ENCODE results near the gene ZIC1.

The ZIC1 gene

GRCh38 chr3:147396712-147397046, 12.5 kb upstream of the ZIC1 start:
- Mint-ChIP-seq H3K27ac (no peak overlapping the region), H3K4me3 (no peak overlapping the region), H3K36me3 (peaks cover 3% of the 10 kb centered on the region), H3K4me1 (peaks cover 2% of the 10 kb centered on the region), H3K27me3 (peaks cover 9% of the 10 kb centered on the region), H3K9me3 (peaks cover 3% of the 10 kb centered on the region)
- ATAC-seq (ENCODE audit: low read depth) (no peak), DNase-seq (ENCODE audit: low spot score in 2 of 2) (no peak)

DNA sequence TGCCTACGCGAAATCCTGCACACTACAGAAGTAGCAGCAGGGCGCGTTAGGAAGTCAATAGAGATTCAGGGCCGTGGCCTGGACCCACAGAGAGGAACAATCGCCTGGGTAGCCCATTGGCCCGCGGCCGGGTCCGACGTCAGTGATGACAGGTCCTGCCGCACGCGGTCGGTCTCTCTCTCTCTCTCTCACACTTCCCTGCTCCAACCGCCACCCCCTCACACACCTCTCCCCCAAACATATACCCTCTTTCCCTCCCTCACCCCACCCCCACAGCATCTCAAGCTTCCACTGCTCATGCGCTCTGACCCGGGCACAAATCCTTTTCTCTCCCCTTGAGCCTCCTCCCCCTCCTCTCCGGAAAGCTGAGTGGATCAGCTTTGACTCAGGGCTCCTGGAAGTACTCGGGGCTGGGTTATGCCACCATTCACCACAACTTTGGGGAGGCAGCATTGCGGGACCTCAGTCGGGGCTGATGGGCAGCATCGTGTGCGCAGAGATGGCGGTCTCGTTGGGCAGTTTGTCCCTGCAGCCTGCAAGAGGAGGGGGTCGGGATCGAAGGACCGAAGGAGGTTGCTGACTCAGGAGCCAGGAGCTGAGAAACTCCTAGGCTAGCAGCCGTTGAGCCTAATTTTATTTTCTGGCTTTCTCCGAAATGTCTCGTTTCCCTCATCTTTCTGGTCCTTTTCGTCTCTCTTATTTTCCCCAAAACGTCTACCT, 11.8 kb upstream of the ZIC1 start:
- Mint-ChIP-seq H3K36me3 (peaks cover 3% of the 10 kb centered on the region), H3K9me3 (peaks cover 3% of the 10 kb centered on the region), H3K27ac (no peak overlapping the region), H3K4me3 (no peak overlapping the region), H3K27me3 (peaks cover 12% of the 10 kb centered on the region), H3K4me1 (peaks cover 2% of the 10 kb centered on the region)
- no peak for ATAC-seq (ENCODE audit: low read depth)
- DNase-seq (ENCODE audit: low spot score in 2 of 2) = no peak

DNA sequence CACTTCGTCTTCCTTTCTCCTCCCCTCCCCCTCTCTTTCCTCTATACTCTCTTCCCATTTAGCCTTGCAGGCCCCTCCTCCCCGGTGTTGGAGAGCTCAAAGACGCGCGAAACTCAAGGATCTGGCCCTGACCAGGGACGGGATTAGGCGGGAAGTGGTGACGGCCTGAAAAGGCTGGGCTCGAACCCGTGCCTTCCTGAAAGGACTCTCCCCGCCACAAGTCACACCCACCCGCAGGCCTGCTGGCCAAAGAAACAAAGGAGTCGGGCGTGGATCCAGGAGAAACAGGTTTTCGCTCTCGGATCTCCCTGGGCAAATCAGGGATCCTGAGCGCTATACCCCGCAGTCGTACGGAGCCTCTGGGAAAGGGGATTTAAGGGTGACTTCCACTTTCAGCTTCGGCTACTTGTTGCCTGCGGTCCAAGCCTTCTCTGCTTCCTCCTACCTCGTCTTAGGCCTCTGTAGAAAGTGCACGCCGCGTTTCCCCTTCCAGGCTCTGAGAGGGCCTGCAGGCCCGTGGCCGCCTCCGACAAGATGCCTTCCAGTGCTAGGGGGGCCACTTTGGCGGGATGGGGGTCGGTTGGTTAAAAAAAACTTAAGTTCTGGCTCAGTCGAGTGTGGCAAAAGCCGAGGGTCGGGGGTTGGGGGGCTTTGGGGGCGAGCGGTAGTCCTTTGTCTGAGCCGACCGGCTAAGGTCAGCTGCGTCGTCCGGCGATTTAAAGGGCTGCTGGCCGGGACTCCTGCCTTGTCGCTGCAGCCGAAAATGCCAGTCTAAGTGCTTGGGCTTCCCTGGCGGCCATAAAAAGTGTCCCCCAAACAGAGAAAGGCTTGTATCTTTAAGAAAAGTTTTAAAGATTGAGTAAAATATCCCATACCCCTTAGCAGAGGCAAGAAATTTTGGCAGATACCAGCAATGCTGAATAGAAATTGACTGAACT, 11.0 kb upstream of the ZIC1 start:
- Mint-ChIP-seq H3K27ac (no peak overlapping the region), H3K9me3 (peaks cover 3% of the 10 kb centered on the region), H3K27me3 (peaks cover 12% of the 10 kb centered on the region), H3K4me3 (no peak overlapping the region), H3K4me1 (peaks cover 2% of the 10 kb centered on the region), H3K36me3 (peaks cover 3% of the 10 kb centered on the region)
- ATAC-seq (ENCODE audit: low read depth) = no peak
- DNase-seq (ENCODE audit: low spot score in 2 of 2) = no peak

DNA sequence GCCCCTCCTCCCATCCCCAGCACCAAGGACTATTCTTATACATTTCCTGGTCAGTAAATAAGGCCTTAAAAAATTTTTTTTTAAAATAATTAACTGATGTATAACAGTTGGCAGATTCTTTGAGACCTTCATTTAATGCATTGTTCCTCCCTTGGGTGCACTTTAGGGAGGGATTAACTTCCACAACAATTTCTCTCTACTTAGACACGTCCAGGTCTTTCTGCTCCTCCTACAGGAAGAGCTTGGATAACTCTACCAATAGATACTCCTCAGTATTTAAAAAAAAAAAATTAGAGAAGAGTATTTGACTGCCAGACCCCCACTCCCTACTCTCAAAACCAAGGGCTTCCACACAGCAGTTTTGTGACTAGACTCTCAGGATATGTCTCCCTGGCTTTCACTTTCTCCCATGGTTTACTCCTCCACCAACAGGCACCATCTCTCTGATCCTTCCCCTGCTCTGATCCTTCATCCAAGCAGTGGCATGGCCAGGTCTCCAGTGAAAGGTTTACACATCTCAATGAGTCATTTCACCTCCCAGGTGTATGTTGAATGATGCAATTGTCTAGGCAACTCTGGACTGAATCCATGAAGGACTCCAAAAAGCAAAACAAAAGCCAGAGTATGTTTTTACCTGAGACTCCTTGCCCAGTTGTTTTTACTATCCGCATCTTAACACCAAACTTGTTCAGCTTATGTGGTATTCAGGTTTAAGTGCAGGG, 10.2 kb upstream of the ZIC1 start:
- Mint-ChIP-seq H3K4me3 (no peak overlapping the region), H3K9me3 (peaks cover 3% of the 10 kb centered on the region), H3K4me1 (peaks cover 1% of the 10 kb centered on the region), H3K36me3 (peaks cover 3% of the 10 kb centered on the region), H3K27ac (no peak overlapping the region), H3K27me3 (peaks cover 13% of the 10 kb centered on the region)
- no peak for ATAC-seq (ENCODE audit: low read depth)
- DNase-seq (ENCODE audit: low spot score in 2 of 2) = no peak

- H3K36me3 Mint-ChIP-seq = peaks cover 3% of the 10 kb centered on the region
- H3K4me3 Mint-ChIP-seq = no peak overlapping the region
- no peaks in the 10 kb centered on the region for H3K4me1 Mint-ChIP-seq
- no peak overlapping the region for H3K27ac Mint-ChIP-seq
- H3K9me3 Mint-ChIP-seq = peaks cover 3% of the 10 kb centered on the region
- ATAC-seq (ENCODE audit: low read depth) (no peak), DNase-seq (ENCODE audit: low spot score in 2 of 2) (no peak)
- peaks cover 14% of the 10 kb centered on the region for H3K27me3 Mint-ChIP-seq
These were observed 9.1 kb upstream of the ZIC1 start for GRCh38 chr3:147400111-147400510.

- Mint-ChIP-seq H3K36me3 (peaks cover 3% of the 10 kb centered on the region), H3K4me1 (no peaks in the 10 kb centered on the region), H3K4me3 (no peak overlapping the region), H3K27ac (no peak overlapping the region), H3K27me3 (peaks cover 14% of the 10 kb centered on the region), H3K9me3 (peaks cover 3% of the 10 kb centered on the region)
- ATAC-seq (ENCODE audit: low read depth) (no peak), DNase-seq (ENCODE audit: low spot score in 2 of 2) (no peak)
These were observed 8.2 kb upstream of the ZIC1 start for GRCh38 chr3:147400999-147401398.

GRCh38 chr3:147401421-147401820, 7.7 kb upstream of the ZIC1 start:
- Mint-ChIP-seq H3K4me3 (no peak overlapping the region), H3K9me3 (peaks cover 3% of the 10 kb centered on the region), H3K27me3 (peaks cover 14% of the 10 kb centered on the region), H3K36me3 (peaks cover 3% of the 10 kb centered on the region), H3K4me1 (no peaks in the 10 kb centered on the region), H3K27ac (no peak overlapping the region)
- ATAC-seq (ENCODE audit: low read depth) (no peak), DNase-seq (ENCODE audit: low spot score in 2 of 2) (no peak)

DNA sequence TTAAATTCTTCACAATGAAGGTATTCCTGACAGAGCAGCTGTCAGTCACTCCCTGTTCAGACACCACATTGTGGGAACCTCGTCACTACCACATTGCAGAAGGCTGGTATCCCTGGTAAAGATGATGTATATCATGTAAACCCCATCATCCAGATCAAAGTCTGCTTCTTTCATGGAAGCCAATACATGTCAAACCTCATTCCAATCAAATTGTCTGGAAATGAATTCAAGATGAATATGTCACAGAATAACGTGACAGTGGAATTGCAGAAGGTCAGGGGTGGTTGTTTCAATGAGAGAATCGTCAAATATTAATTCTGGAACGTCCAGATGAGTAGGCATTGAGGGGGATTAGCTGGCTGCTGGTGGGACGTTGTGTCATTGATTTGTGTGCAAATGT, 7.0 kb upstream of the ZIC1 start:
- H3K4me1 Mint-ChIP-seq = no peaks in the 10 kb centered on the region
- peaks cover 3% of the 10 kb centered on the region for H3K36me3 Mint-ChIP-seq
- peaks cover 3% of the 10 kb centered on the region for H3K9me3 Mint-ChIP-seq
- H3K27ac Mint-ChIP-seq = no peak overlapping the region
- H3K27me3 Mint-ChIP-seq = peaks cover 17% of the 10 kb centered on the region
- no peak for ATAC-seq (ENCODE audit: low read depth)
- no peak for DNase-seq (ENCODE audit: low spot score in 2 of 2)
- no peak overlapping the region for H3K4me3 Mint-ChIP-seq

GRCh38 chr3:147403511-147403910, 5.7 kb upstream of the ZIC1 start:
- Mint-ChIP-seq H3K9me3 (peaks cover 2% of the 10 kb centered on the region), H3K27ac (no peak overlapping the region), H3K36me3 (peaks cover 2% of the 10 kb centered on the region), H3K4me1 (no peaks in the 10 kb centered on the region), H3K27me3 (peaks cover 18% of the 10 kb centered on the region), H3K4me3 (no peak overlapping the region)
- DNase-seq (ENCODE audit: low spot score in 2 of 2) = no peak
- ATAC-seq (ENCODE audit: low read depth) = no peak

GRCh38 chr3:147404000-147404799, 5.0 kb upstream of the ZIC1 start:
- Mint-ChIP-seq H3K9me3 (peaks cover 2% of the 10 kb centered on the region), H3K27me3 (peaks cover 18% of the 10 kb centered on the region), H3K27ac (no peak overlapping the region), H3K4me3 (no peak overlapping the region), H3K36me3 (peaks cover 4% of the 10 kb centered on the region), H3K4me1 (no peaks in the 10 kb centered on the region)
- DNase-seq (ENCODE audit: low spot score in 2 of 2) = no peak
- no peak for ATAC-seq (ENCODE audit: low read depth)

DNA sequence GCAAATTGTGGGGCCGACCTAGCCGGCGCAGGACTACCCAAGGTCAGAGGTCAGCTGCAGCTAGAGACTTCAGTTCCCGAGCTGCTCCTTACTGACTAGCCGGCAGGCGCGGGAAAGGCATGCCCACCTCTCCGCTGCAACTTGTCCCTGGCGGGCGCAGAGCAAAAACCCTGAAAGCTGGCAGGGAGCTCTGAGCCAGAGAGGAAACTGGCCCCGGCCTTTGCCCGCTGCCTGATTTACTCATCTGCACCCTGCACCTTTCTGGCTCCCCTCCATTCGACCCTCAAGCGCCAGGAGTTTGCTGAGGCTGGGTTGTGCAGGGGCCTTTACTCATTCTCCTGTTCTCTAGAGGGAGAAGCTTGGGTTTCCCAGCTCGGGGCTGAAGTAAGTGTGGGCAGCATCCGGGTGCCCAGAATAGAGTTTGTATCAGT, 4.3 kb upstream of the ZIC1 start:
- Mint-ChIP-seq H3K27ac (no peak overlapping the region), H3K4me3 (no peak overlapping the region), H3K4me1 (no peaks in the 10 kb centered on the region), H3K27me3 (peaks cover 20% of the 10 kb centered on the region), H3K36me3 (peaks cover 4% of the 10 kb centered on the region), H3K9me3 (peaks cover 2% of the 10 kb centered on the region)
- no peak for DNase-seq (ENCODE audit: low spot score in 2 of 2)
- no peak for ATAC-seq (ENCODE audit: low read depth)

DNA sequence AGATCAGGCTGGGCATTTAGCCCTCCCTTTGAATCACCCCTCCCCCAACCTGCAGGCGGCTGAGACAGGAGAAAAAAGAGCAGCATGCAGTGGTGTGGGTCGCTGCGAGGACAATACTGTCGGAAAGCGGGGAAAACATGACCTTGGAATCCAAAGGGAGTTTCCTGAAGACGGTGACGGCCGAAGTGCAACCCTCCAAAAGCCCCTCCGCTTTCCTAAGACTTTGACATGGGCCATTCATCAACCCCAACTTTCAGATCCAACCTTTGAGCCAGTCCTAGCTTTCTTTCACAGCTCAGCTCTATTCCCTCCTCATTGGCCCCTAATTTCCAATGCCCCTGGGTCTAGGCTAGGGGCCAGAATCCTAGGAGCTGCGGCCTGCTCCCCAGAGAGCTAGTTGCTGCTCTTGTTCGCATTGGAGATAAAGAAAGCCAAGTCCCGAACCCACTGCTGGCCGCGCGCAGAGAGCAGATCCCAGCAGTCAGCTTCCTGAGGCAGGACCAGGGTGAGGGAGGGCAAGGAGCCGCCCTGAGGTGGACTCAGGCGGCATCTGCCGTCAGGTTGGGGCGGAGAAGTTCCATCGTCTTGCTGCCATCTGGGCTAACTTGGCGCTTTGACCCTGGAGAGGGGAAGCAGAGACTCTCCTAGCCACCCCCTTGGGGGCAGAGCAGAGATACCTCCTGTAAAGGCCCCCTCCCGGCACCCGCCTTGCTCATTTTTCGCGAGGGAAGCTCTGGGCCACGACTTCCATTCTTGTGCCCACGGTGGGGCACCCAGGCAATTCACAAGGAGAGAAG, 3.7 kb upstream of the ZIC1 start:
- no peak for ATAC-seq (ENCODE audit: low read depth)
- H3K4me3 Mint-ChIP-seq = no peak overlapping the region
- no peak for DNase-seq (ENCODE audit: low spot score in 2 of 2)
- H3K27me3 Mint-ChIP-seq = peaks cover 20% of the 10 kb centered on the region
- H3K9me3 Mint-ChIP-seq = peaks cover 2% of the 10 kb centered on the region
- H3K27ac Mint-ChIP-seq = no peak overlapping the region
- peaks cover 4% of the 10 kb centered on the region for H3K36me3 Mint-ChIP-seq
- no peaks in the 10 kb centered on the region for H3K4me1 Mint-ChIP-seq

All from memory B cell (primary cell).